Neural crest cell (in vitro differentiated cells): ENCODE measurements around the gene MAOB. TPM values are rescaled to one million over a fixed set of nuclear protein-coding genes. Genes with fewer than 3 reads are reported as not detected.

Experiments used
- DNase-seq: peaks from one replicate; pipeline ENCODE4 v3.0.0; 2021; ENCODE audit warnings: low read depth, mixed read lengths, low spot score
- H3K27ac Mint-ChIP-seq: one replicate; pipeline ENCODE4 v1.8.0; 2021; ENCODE audit warnings: mild to moderate bottlenecking, mixed read lengths; ENCODE audit not compliant: unreplicated experiment
- H3K27me3 Mint-ChIP-seq: 2 replicates; pipeline ENCODE4 v1.8.0; 2021; ENCODE audit warnings: low read depth, mild to moderate bottlenecking, mixed read lengths
- H3K36me3 Mint-ChIP-seq: 2 replicates; pipeline ENCODE4 v1.8.0; 2021; ENCODE audit warnings: low read depth, mild to moderate bottlenecking, mixed read lengths
- H3K4me1 Mint-ChIP-seq: 2 replicates; pipeline ENCODE4 v1.8.0; 2021; ENCODE audit warnings: mixed read lengths
- H3K4me3 Mint-ChIP-seq: one replicate; pipeline ENCODE4 v1.8.0; 2021; ENCODE audit warnings: mild to moderate bottlenecking, mixed read lengths
- H3K9me3 Mint-ChIP-seq: 2 replicates; pipeline ENCODE4 v1.8.0; 2021; ENCODE audit warnings: mixed read lengths
- CTCF ChIP-seq: fragments of 200-600 bp; sonication (generic); conservative IDR thresholded peaks from 2 replicates; pipeline ENCODE4 v1.5.0; 2021; ENCODE audit warnings: antibody characterized with exemption, mild to moderate bottlenecking
- total RNA-seq: library from RNA; stranded (reverse); gene quantifications from 2 replicates; pipeline ENCODE4 v1.2.1, GENCODE V29; 2021

MAOB gene
- total RNA-seq, 1 donor from 2014 or later: 0.98 TPM

- Mint-ChIP-seq H3K36me3 (no peaks in the 10 kb centered on the region), H3K4me1 (no peaks in the 10 kb centered on the region), H3K27me3 (no peaks in the 10 kb centered on the region), H3K9me3 (no peaks in the 10 kb centered on the region), H3K27ac (no peak overlapping the region), H3K4me3 (no peak overlapping the region)
- DNase-seq: no peak
- no peak for TF ChIP-seq CTCF
Measured at GRCh38 chrX:43716696-43717095, 165.6 kb downstream of the MAOB start.

Other genes with a start within 250 kb of the MAOB start
- 0.30 and 0.45 TPM in 2 replicates for gene MAOA, start 226.2 kb downstream of the MAOB start, total RNA-seq
- 4.2 and 4.3 TPM in 2 replicates for gene NDP, start 90.9 kb upstream of the MAOB start, total RNA-seq